Measurements from ENCODE around the gene FLRT1.

GRCh38 chr11:64065141-64065465 is 29.4 kb downstream of the FLRT1 start:
- TF ChIP-seq CTCF (IDR thresholded peaks at IDR 0.05) (no peak), EZH2phosphoT487 (IDR thresholded peaks at IDR 0.05) (no peak)

Measured in neural progenitor cell (in vitro differentiated cells).